Measurements from ENCODE around the gene VWCE.

The VWCE gene

GRCh38 chr11:61281581-61282250, 13.4 kb downstream of the VWCE start:
- peak; percentile 45 for DNase-seq (ENCODE audit: low read depth)

- no peak for DNase-seq (ENCODE audit: low read depth)
These were observed 14.1 kb downstream of the VWCE start for GRCh38 chr11:61280883-61281580.

GRCh38 chr11:61279934-61280659, 15.0 kb downstream of the VWCE start:
- peak; percentile 64 for DNase-seq (ENCODE audit: low read depth)

- no peak for DNase-seq (ENCODE audit: low read depth)
These were observed 17.1 kb downstream of the VWCE start for GRCh38 chr11:61278001-61278470.

GRCh38 chr11:61277186-61278000, 17.7 kb downstream of the VWCE start:
- DNase-seq (ENCODE audit: low read depth), result no peak

GRCh38 chr11:61275191-61275590, 19.9 kb downstream of the VWCE start:
- DNase-seq (ENCODE audit: low read depth), result no peak

- no peak for DNase-seq (ENCODE audit: low read depth)
These were observed 21.0 kb downstream of the VWCE start for GRCh38 chr11:61274084-61274483.

GRCh38 chr11:61273178-61274078, 21.7 kb downstream of the VWCE start:
- DNase-seq (ENCODE audit: low read depth), result no peak

GRCh38 chr11:61272731-61273130, 22.4 kb downstream of the VWCE start:
- no peak for DNase-seq (ENCODE audit: low read depth)

GRCh38 chr11:61270354-61271076, 24.6 kb downstream of the VWCE start:
- DNase-seq (ENCODE audit: low read depth), result peak; percentile 58

GRCh38 chr11:61268588-61269250, 26.4 kb downstream of the VWCE start:
- DNase-seq (ENCODE audit: low read depth), result no peak

- no peak for DNase-seq (ENCODE audit: low read depth)
These were observed 27.7 kb downstream of the VWCE start for GRCh38 chr11:61267437-61267841.

GRCh38 chr11:61266602-61267001, 28.5 kb downstream of the VWCE start:
- peak; percentile 19 for DNase-seq (ENCODE audit: low read depth)

- DNase-seq (ENCODE audit: low read depth), result no peak
These were observed 29.8 kb downstream of the VWCE start for GRCh38 chr11:61265357-61265756.

GRCh38 chr11:61264795-61265194, 30.3 kb downstream of the VWCE start:
- no peak for DNase-seq (ENCODE audit: low read depth)

- no peak for DNase-seq (ENCODE audit: low read depth)
These were observed 30.7 kb downstream of the VWCE start for GRCh38 chr11:61264371-61264770.

- DNase-seq (ENCODE audit: low read depth), result no peak
These were observed 35.8 kb downstream of the VWCE start for GRCh38 chr11:61259363-61259762.

- no peak for DNase-seq (ENCODE audit: low read depth)
These were observed 36.6 kb downstream of the VWCE start for GRCh38 chr11:61258546-61258945.

GRCh38 chr11:61256710-61257482, 38.2 kb downstream of the VWCE start:
- no peak for DNase-seq (ENCODE audit: low read depth)
